ENCODE results near the gene PGAM1. TPM values are rescaled to one million over a fixed set of nuclear protein-coding genes. Genes with fewer than 3 reads are reported as not detected.
"Not testable (repeated sequence)": the region's sequence is repeated elsewhere in the genome, so short reads cannot be mapped to it uniquely, and the experiment has no call there.

Gene PGAM1
- total and polyA plus RNA-seq, 8 donors, result 29.2 to 180 (median 107) TPM

DNA sequence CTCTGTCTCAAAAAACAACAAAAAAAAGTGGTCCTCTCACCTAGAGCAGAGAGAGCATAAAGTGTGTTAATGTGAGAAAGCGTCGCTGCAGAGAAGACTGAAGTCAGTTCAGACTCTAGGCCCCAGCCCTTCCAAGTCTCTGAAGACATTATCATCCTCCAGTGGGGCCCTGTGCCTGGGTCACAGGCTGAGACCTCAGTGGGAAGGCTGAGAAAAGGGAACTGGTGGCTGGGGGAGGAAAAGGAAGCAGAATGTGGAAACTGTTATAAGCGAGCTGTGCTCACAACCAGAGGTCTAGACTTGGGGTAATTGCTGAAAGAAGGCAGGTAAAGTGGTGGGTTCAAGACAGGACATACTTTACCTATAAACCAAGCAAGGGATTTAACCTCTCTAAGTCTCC lies 19.9 kb upstream of the PGAM1 start:
- TF ChIP-seq POLR2AphosphoS5 (IDR thresholded peaks at IDR 0.05), result no peak
- TF ChIP-seq EP300 (IDR thresholded peaks at IDR 0.05), result no peak
- TF ChIP-seq POLR2A (IDR thresholded peaks at IDR 0.05), result no peak
- TF ChIP-seq CTCF (IDR thresholded peaks at IDR 0.05), result no peak
- intact Hi-C loops (cut with DNase I; ENCODE audit: low total_unique reads), result no loop called here
- 67 to 76% (median 74%) methylated on average over 3 of the region's 3 CpGs for WGBS, 5 donors
- Histone ChIP-seq H3K9me3 (no peaks in the 10 kb centered on the region), H3K4me1 (peaks cover 10 to 30% (median 18%) of the 10 kb centered on the region in 4 donors), H3K36me3 (no peaks in the 10 kb centered on the region), H3K27ac (peak overlapping the region in 2 of 5 donors; percentile 52 to 67), H3K27me3 (no peaks in the 10 kb centered on the region), H3K4me3 (no peak overlapping the region)
- DNase-seq, result no peak

- WGBS, 5 donors, result 80 to 96% (median 87%) methylated on average over 7 of the region's 7 CpGs
- DNase-seq; H3K27me3 ChIP-seq; H3K4me3 ChIP-seq; H3K9me3 ChIP-seq; intact Hi-C loops (cut with DNase I; ENCODE audit: low total_unique reads); H3K36me3 ChIP-seq: not testable (repeated sequence)
- Histone ChIP-seq H3K4me1 (peaks cover 10 to 28% (median 17%) of the 10 kb centered on the region in 4 donors), H3K27ac (peak overlapping the region in 2 of 5 donors; percentile 52 to 67)
Measured at GRCh38 chr10:97406483-97406882, 19.5 kb upstream of the PGAM1 start.

- Histone ChIP-seq H3K4me3 (peak overlapping the region in 1 of 4 donors; percentile 5), H3K27me3 (no peaks in the 10 kb centered on the region), H3K36me3 (no peaks in the 10 kb centered on the region), H3K27ac (peak overlapping the region in 3 of 5 donors; percentile 43 to 67 (median 52)), H3K9me3 (no peaks in the 10 kb centered on the region), H3K4me1 (peaks cover 10 to 26% (median 16%) of the 10 kb centered on the region in 4 donors)
- peak; percentile 60 to 88 for DNase-seq
- intact Hi-C loops (cut with DNase I; ENCODE audit: low total_unique reads), result no loop called here
- WGBS, 5 donors, result 0 to 7% (median 3%) methylated on average over 4 to 10 of the region's 10 CpGs
- peak in 1 of 3 donors; percentile 29 for TF ChIP-seq POLR2AphosphoS5 (IDR thresholded peaks at IDR 0.05)
- no peak for TF ChIP-seq EP300 (IDR thresholded peaks at IDR 0.05)
- TF ChIP-seq CTCF (IDR thresholded peaks at IDR 0.05), result peak in 5 of 7 experiments; percentile 64 to 88 (median 76)
Measured at GRCh38 chr10:97407211-97407951, 18.6 kb upstream of the PGAM1 start.

- H3K36me3 ChIP-seq, result no peaks in the 10 kb centered on the region
- no peak for DNase-seq
- peak overlapping the region in 2 of 5 donors; percentile 52 to 67 for H3K27ac ChIP-seq
- H3K9me3 ChIP-seq, result no peaks in the 10 kb centered on the region
- no peak for TF ChIP-seq POLR2A (IDR thresholded peaks at IDR 0.05)
- TF ChIP-seq CTCF (IDR thresholded peaks at IDR 0.05), result no peak
- TF ChIP-seq EP300 (IDR thresholded peaks at IDR 0.05), result no peak
- no peak for TF ChIP-seq POLR2AphosphoS5 (IDR thresholded peaks at IDR 0.05)
- no peak overlapping the region for H3K4me3 ChIP-seq
- intact Hi-C loops (cut with DNase I; ENCODE audit: low total_unique reads), result no loop called here
- peaks cover 10 to 29% (median 16%) of the 10 kb centered on the region in 4 donors for H3K4me1 ChIP-seq
- H3K27me3 ChIP-seq, result no peaks in the 10 kb centered on the region
- WGBS, 5 donors, result 81 to 97% (median 88%) methylated on average over 2 of the region's 2 CpGs
Measured at GRCh38 chr10:97407952-97408248, 18.1 kb upstream of the PGAM1 start.

DNA sequence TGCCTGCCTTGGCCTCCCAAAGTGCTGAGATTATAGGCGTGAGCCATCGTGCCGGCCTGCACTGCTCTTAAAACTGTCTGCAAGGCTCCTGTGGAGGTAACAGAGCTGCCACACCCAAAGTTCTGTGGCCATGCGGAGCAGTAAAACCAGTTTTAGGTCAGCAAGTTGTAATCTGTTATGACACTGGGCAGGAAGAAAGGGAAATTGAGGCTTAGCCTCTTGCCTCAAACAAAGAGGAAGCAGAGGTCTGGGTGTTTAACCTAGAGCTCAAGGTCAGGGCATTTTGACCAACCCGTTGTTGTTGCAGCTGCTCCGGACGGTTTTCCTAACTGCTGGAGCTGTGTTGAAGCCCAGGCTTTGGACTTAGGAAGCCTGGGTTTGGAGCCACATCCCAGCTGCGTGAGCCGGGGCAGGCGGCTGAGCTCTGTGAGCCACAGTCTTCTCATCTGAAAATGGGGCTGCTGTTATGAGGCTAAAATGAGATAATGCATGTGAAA lies 17.4 kb upstream of the PGAM1 start:
- no peaks in the 10 kb centered on the region for H3K36me3 ChIP-seq
- H3K9me3 ChIP-seq, result no peaks in the 10 kb centered on the region
- H3K27ac ChIP-seq, result peak overlapping the region in 3 of 5 donors; percentile 1 to 67 (median 52)
- no peaks in the 10 kb centered on the region for H3K27me3 ChIP-seq
- 40 to 76% (median 46%) methylated on average over 10 of the region's 10 CpGs for WGBS, 5 donors
- peak; percentile 40 to 77 for DNase-seq
- intact Hi-C loops (cut with DNase I; ENCODE audit: low total_unique reads), result no loop called here
- peaks cover 10 to 36% (median 16%) of the 10 kb centered on the region in 4 donors for H3K4me1 ChIP-seq
- no peak overlapping the region for H3K4me3 ChIP-seq
- TF ChIP-seq POLR2AphosphoS5 (IDR thresholded peaks at IDR 0.05) (peak in 1 of 3 donors; percentile 17), CTCF (IDR thresholded peaks at IDR 0.05) (no peak)

Measured in stomach (tissue), 9 donors.